HEK293T (cell line): ENCODE results near the gene SLC35A2.

Experiments
- CTCF ChIA-PET: fragments of 350-600 bp; formaldehyde crosslinking; extraction: SDS; loops from one replicate; lab custom pipeline; 2021; ENCODE audit warnings: antibody characterized with exemption, inconsistent platforms; lab: Yijun Ruan, JAX
- POLR2A ChIA-PET: fragments of 350-600 bp; formaldehyde crosslinking; extraction: SDS; loops from one replicate; lab custom pipeline; 2020; ENCODE audit warnings: antibody characterized with exemption, inconsistent platforms; lab: Yijun Ruan, JAX
- DNase-seq: peaks from one replicate; pipeline ENCODE4 v3.0.0; 2012; ENCODE audit warnings: mixed read lengths; ENCODE audit errors: extremely low spot score
- ARNT ChIP-seq: fragments of 450-650 bp; IDR thresholded peaks from 2 replicates; pipeline ENCODE4 v1.6.1; 2017; ENCODE audit warnings: mild to moderate bottlenecking
- BHLHE40 ChIP-seq: fragments of 450-650 bp; IDR thresholded peaks from 2 replicates; pipeline ENCODE4 v1.6.1; 2016; ENCODE audit warnings: mild to moderate bottlenecking, moderate library complexity, borderline replicate concordance
- CTBP1 ChIP-seq: fragments of 450-650 bp; IDR thresholded peaks from 2 replicates; pipeline ENCODE4 v1.6.1; 2016; ENCODE audit warnings: borderline replicate concordance
- ELF4 ChIP-seq: fragments of 450-650 bp; IDR thresholded peaks from 2 replicates; pipeline ENCODE4 v1.6.1; 2017; ENCODE audit warnings: antibody characterized with exemption
- FOXA1 ChIP-seq: fragments of 450-650 bp; IDR thresholded peaks from 2 replicates; pipeline ENCODE4 v1.6.1; 2016; ENCODE audit warnings: mild to moderate bottlenecking
- FOXK2 ChIP-seq: fragments of 450-650 bp; IDR thresholded peaks from 2 replicates; pipeline ENCODE4 v1.6.1; 2016; ENCODE audit warnings: mild to moderate bottlenecking
- FOXM1 ChIP-seq: fragments of 450-650 bp; IDR thresholded peaks from 2 replicates; pipeline ENCODE4 v1.6.1; 2017; ENCODE audit warnings: mild to moderate bottlenecking, borderline replicate concordance
- HDGF ChIP-seq: fragments of 450-650 bp; IDR thresholded peaks from 2 replicates; pipeline ENCODE4 v1.6.1; 2017; ENCODE audit warnings: antibody characterized with exemption, borderline replicate concordance
- L3MBTL2 ChIP-seq: fragments of 450-650 bp; conservative IDR thresholded peaks from 2 replicates; pipeline ENCODE4 v1.6.1; 2016; ENCODE audit warnings: mild to moderate bottlenecking
- LEF1 ChIP-seq: fragments of 450-650 bp; IDR thresholded peaks from 2 replicates; pipeline ENCODE4 v1.6.1; 2017; ENCODE audit warnings: mild to moderate bottlenecking, borderline replicate concordance
- NFRKB ChIP-seq: fragments of 450-650 bp; IDR thresholded peaks from 2 replicates; pipeline ENCODE4 v1.6.1; 2016; ENCODE audit warnings: mild to moderate bottlenecking, moderate library complexity
- PKNOX1 ChIP-seq: fragments of 450-650 bp; IDR thresholded peaks from 2 replicates; pipeline ENCODE4 v1.6.1; 2016
- SP1 ChIP-seq: fragments of 450-650 bp; IDR thresholded peaks from 2 replicates; pipeline ENCODE4 v1.6.1; 2017
- SUZ12 ChIP-seq: fragments of 450-650 bp; IDR thresholded peaks from 2 replicates; pipeline ENCODE4 v1.6.1; 2016; ENCODE audit warnings: mild to moderate bottlenecking
- TARDBP ChIP-seq: fragments of 450-650 bp; IDR thresholded peaks from 2 replicates; pipeline ENCODE4 v1.6.1; 2016
- ZNF384 ChIP-seq: fragments of 450-650 bp; IDR thresholded peaks from 2 replicates; pipeline ENCODE4 v1.6.1; 2016

Gene SLC35A2

GRCh38 chrX:48934581-48935300 is 23.3 kb upstream of the SLC35A2 start:
- ChIA-PET POLR2A (no interaction called here), CTCF (no interaction called here)
- DNase-seq, result no peak
- no peak for TF ChIP-seq ZNF384
- no peak for TF ChIP-seq L3MBTL2
- TF ChIP-seq LEF1, result no peak
- no peak for TF ChIP-seq NFRKB
- no peak for TF ChIP-seq CTBP1

- ChIA-PET POLR2A (no interaction called here), CTCF (interaction anchor here (0.6 kb wide), 1 partner anchor 1612 kb away, joined by 4 read pairs; no protein-coding TSS in a partner anchor)
- no peak for DNase-seq
- no peak for TF ChIP-seq SUZ12
- no peak for TF ChIP-seq ARNT
- no peak for TF ChIP-seq FOXM1
- TF ChIP-seq NFRKB, result no peak
- TF ChIP-seq ELF4, result no peak
- TF ChIP-seq FOXA1, result no peak
- no peak for TF ChIP-seq FOXK2
- no peak for TF ChIP-seq LEF1
- TF ChIP-seq SP1, result no peak
- TF ChIP-seq PKNOX1, result no peak
- no peak for TF ChIP-seq TARDBP
- TF ChIP-seq CTBP1, result no peak
- TF ChIP-seq BHLHE40, result no peak
- TF ChIP-seq HDGF, result no peak
- TF ChIP-seq L3MBTL2, result no peak
- TF ChIP-seq ZNF384, result no peak
These were observed 22.3 kb upstream of the SLC35A2 start for GRCh38 chrX:48933757-48934156.

DNA sequence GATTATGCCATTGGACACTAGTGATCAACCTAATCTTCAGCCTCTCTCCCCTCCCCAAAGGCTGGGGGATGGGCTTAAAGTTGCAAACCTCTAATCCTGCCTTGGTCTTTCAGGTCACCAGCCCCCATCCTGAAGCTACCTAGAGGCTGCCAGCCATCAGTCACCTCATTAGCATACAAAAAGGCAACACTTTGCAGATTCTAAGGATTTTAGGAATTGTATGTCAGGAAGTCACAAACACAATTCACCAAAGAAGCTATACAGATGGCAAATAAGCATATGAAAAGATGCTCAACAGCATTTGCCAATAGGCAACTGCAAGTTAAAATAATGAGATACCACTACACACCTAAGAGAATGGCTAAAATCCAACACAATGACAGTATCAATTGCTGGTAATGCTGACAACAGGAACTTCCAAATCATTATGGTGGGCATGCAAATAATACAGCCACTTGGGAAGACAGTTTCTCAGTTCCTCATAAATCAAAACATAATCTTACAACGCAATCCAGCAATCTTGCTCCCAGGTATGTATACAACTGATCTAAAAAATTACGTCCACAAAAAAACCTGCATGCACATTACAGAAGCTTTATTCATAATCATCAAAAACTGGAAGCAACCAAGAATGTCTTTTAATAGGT is 16.4 kb upstream of the SLC35A2 start:
- no peak for TF ChIP-seq FOXA1
- no peak for TF ChIP-seq FOXK2
- TF ChIP-seq SUZ12, result no peak
- TF ChIP-seq FOXM1, result no peak
- TF ChIP-seq HDGF, result no peak
- no peak for TF ChIP-seq L3MBTL2
- no peak for TF ChIP-seq BHLHE40
- no peak for TF ChIP-seq ZNF384
- no peak for TF ChIP-seq LEF1
- TF ChIP-seq NFRKB, result no peak
- no peak for TF ChIP-seq CTBP1
- no peak for TF ChIP-seq TARDBP
- TF ChIP-seq ELF4, result no peak
- TF ChIP-seq PKNOX1, result no peak
- ChIA-PET POLR2A (interaction anchor here (1.0 kb wide), 1 partner anchor 30 kb away, joined by 3 read pairs; no protein-coding TSS in a partner anchor), CTCF (interaction anchor here (0.6 to 0.8 kb wide), 2 partner anchors 74 to 1198 kb away, joined by 3 to 4 read pairs; partner anchors contain the start of gene GRIPAP1)
- no peak for DNase-seq

GRCh38 chrX:48927123-48927522 is 15.7 kb upstream of the SLC35A2 start:
- CTCF ChIA-PET, result interaction anchor here (0.6 to 0.8 kb wide), 2 partner anchors 75 to 1197 kb away, joined by 3 to 4 read pairs; partner anchors contain the start of gene GRIPAP1

GRCh38 chrX:48924270-48924669 is 12.8 kb upstream of the SLC35A2 start:
- CTCF ChIA-PET, result no interaction called here
- DNase-seq, result no peak
- POLR2A ChIA-PET, result no interaction called here
- TF ChIP-seq BHLHE40 (no peak), CTBP1 (no peak), SUZ12 (no peak), ARNT (no peak), NFRKB (no peak), HDGF (no peak), TARDBP (no peak), PKNOX1 (no peak), SP1 (no peak)

More at GRCh38 chrX:48927123-48927522, 15.7 kb upstream of the SLC35A2 start:
- TF ChIP-seq ARNT (no peak), LEF1 (no peak), SP1 (no peak), FOXA1 (no peak), FOXK2 (no peak), SUZ12 (no peak), ZNF384 (no peak), FOXM1 (no peak), HDGF (no peak), L3MBTL2 (no peak), CTBP1 (no peak), ELF4 (no peak), BHLHE40 (no peak)
- POLR2A ChIA-PET, result interaction anchor here (1.0 kb wide), 1 partner anchor 31 kb away, joined by 3 read pairs; no protein-coding TSS in a partner anchor
- DNase-seq, result no peak

DNA sequence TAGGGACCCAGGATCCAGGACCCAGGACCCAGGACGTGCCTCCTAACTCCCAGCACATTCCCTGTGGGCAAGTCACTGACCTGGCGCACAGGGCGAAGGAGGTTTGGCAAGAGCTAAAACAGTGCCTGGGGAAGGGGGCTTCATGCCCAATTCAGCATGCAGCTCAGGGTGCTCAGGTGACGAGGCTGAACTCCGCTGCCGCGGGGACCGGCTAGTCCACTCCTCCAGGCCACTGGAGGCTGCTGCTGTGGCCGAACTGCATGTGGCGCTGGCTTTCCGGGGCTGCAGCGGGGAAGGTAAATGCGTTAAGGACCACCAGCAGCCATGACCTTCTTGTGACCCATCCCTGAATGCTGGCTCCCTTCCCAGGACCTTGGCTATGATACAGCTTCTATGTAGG is 12.3 kb upstream of the SLC35A2 start:
- no peak for DNase-seq
- no peak for TF ChIP-seq FOXM1
- TF ChIP-seq LEF1, result no peak
- no peak for TF ChIP-seq NFRKB
- TF ChIP-seq SUZ12, result no peak
- no peak for TF ChIP-seq PKNOX1
- no peak for TF ChIP-seq SP1
- no peak for TF ChIP-seq FOXK2
- TF ChIP-seq ARNT, result no peak
- no peak for TF ChIP-seq CTBP1
- TF ChIP-seq FOXA1, result no peak
- TF ChIP-seq ELF4, result no peak
- no peak for TF ChIP-seq BHLHE40
- TF ChIP-seq ZNF384, result no peak
- no peak for TF ChIP-seq TARDBP
- no peak for TF ChIP-seq L3MBTL2
- no peak for TF ChIP-seq HDGF
- CTCF ChIA-PET, result no interaction called here
- POLR2A ChIA-PET, result no interaction called here
